NCI-H345 treated with DMSO at 0.1 percent for 48 hours (cell line): ENCODE data around the gene SOS1.
A peak's percentile ranks its signal among the peaks of the same experiment; 100 is the strongest.
"Not testable (repeated sequence)": the region's sequence is repeated elsewhere in the genome, so short reads cannot be mapped to it uniquely, and the experiment has no call there.

Experiments used
- DNase-seq: peaks from one replicate; lab custom pipeline; 2025; ENCODE audit not compliant: unreplicated experiment; lab: John Stamatoyannopoulos, UW

Gene SOS1

DNA sequence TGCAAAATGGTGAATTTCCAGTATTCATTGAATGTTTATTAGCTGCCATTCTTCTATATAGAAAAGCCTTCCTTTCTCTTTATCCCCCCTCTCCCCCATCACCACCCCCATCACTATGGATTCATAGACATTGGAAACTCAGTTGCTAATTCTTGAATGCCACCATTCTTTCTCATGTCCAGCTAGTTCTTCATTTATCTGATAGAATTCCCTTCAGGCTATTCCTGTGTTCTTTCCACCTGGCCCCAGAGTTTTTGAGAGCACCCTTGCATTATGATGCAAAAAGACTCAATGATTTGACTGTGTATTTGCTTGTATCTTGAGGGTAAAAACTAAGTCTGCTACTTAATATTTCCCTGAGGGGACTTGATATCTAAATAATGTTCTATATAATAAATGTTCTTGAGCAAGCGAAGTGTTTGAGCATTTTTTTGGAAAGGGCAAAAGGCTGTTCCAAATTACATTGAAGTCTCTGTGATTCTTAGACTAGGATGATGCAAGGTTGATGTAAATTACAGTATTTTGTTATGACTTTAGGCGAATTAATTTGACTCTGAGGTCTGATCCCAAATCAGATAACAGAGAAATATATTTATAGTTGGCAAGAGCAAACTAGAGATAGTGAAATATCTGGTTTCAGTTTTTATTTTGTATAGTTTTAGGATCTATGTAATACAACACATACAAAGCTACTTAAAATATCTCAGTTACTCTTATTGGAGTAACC, 18.8 kb upstream of the SOS1 start:
- no peak for DNase-seq

- DNase-seq: no peak
Observed at GRCh38 chr2:39138837-39139211, 18.0 kb upstream of the SOS1 start.

- DNase-seq: not testable (repeated sequence)
Observed at GRCh38 chr2:39138187-39138836, 17.5 kb upstream of the SOS1 start.

- DNase-seq: no peak
Observed at GRCh38 chr2:39136799-39137198, 15.9 kb upstream of the SOS1 start.

DNA sequence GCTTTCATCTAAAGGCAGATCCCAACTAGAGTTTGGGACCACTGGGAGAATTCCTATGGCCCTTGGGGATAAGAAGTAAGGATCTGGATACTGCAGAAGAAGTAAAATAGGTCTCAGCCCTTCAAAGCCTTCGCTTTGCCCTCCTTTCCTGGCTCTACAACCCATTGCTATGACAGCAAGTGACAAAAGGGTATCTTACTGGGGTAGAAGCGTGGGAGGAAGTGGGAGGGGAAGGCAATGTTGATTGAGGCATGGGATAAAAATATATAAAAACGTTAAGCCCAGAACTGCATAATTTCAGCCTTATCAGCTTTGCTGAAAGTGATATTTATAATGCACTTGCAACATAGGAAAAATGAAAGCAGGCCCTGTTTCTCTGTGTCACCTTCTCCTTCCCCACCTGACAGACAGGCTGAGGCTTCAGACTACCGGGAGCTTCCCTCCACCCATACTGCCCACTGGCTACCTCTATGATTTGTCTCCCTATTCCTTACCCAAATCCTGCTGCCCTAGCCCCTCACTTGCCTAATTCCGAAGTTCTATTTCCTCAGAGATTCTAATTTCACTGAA, 14.9 kb upstream of the SOS1 start:
- DNase-seq: no peak

- no peak for DNase-seq
Observed at GRCh38 chr2:39133215-39133851, 12.5 kb upstream of the SOS1 start.

GRCh38 chr2:39128919-39129391, 8.1 kb upstream of the SOS1 start:
- no peak for DNase-seq

- no peak for DNase-seq
Observed at GRCh38 chr2:39127973-39128372, 7.1 kb upstream of the SOS1 start.

- no peak for DNase-seq
Observed at GRCh38 chr2:39124746-39125057, 3.9 kb upstream of the SOS1 start.

- peak; percentile 84 for DNase-seq
Observed at GRCh38 chr2:39124000-39124745, 3.3 kb upstream of the SOS1 start.

DNA sequence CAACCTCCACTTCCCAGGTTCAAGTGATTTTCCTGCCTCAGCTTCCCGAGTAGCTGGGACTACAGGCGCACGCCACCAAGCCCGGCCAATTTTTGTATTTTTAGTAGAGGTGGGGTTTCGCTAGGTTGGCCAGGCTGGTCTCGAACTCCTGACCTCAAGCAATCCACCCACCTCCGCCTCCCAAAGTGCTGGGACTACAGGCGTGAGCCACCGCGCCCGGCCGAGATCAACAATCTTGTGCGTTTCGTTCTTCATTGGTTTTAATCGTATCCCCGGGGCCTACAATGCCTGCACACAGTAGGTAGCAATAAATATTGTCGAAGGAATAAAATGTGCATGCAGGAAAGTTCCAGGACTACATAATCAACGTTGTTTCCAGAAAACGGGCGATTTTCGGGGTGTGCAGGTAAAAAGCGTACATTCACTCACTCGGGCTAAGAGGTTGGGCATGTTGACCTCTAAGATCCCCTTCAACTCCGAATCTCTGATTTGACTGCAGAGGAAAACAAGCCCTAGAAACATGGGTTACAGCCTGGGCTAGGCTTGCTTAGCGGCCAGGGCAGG, 2.7 kb upstream of the SOS1 start:
- no peak for DNase-seq

DNA sequence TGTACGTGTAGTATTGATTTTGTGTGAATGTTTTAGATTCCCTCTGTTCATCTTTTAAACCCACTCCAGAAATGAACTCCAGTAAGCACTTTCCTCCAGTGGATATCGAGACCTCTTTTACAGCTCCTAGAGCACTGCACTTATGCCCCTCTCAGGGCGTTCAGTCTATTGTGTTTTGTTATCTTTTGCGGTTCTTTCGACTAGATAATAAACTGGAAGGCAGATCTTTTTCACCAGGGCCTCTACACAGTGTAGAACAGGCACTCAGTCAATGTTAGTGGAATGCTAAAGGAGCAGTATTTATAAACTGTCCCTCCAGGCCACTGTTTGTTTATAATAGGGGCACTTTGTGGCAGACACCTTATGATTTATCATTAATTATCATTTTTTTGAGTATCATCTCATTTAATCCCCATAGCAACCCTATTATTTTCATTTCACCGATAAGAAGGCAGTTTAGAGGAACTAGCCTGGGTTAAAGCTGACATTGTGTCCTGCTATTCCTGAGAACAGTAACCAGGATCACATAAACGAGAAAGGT, 742 bp upstream of the SOS1 start:
- DNase-seq: no peak

DNA sequence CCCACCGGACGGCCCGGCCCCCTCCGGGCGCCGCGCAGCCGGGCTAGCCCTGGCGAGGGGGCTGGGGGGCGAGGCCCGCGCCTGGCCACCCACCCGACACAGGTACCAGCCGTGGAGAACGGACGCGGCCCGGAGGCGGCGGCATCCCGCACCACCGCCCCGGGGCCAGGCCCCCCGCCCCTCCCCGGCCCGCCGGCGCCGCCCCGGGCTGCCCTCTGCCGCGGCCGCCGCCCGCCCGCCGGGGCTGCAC, 405 bp downstream of the SOS1 start:
- DNase-seq: no peak

- peak; percentile 17 for DNase-seq
Observed at GRCh38 chr2:39119732-39120520, 925 bp downstream of the SOS1 start.

DNA sequence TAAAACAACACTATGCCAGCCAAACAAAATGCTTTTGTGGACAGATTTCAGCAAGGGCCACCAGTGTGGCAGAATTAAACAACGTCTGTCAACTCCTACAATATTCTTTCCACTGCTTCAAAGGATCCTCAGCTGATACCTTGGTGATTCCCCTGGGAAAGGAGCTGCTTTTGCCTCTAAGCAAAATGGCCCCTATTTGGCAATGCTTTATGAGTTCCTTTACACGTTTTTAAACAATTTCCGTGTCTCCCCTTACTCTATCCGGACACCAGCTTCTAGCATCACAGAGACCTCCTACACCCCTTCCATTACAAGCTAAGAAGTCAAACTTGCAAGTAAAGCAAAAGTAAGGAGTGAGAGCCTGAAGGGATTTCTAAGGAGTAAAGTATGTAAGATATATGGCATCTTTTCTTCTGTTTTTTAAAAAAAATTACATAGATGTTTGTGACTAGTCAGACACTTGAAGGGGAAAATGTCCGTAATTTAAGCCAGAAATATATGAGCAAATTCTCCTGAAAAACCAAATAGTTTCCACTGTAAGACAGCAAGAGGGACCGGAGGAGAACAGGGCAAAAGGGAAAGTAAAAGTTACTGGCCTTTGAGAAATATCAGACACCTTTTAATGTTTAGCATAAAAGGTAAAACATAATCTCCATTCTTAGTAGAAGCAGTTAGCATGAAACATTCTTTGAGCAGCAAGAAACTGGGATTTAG, 1.9 kb downstream of the SOS1 start:
- no peak for DNase-seq

- no peak for DNase-seq
Observed at GRCh38 chr2:39115556-39115955, 5.3 kb downstream of the SOS1 start.

- DNase-seq: no peak
Observed at GRCh38 chr2:39114771-39115170, 6.1 kb downstream of the SOS1 start.

DNA sequence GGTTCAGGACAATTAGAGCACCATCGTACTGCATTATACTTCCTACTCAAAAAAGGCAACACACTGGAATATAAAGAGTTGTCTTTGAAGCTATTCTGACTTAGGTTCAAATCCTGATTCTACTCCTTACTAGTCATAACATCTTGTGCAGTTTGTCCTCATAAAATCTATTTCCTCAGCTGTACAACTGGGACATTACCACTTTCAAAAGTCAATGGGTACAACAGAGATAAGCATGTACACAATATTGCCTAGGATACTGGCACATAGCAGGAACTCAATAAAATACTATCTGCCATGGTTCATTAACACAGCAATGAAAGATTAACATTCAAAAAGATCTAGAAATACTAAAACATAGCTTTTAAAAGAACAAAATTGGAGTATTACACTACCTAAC, 11.3 kb downstream of the SOS1 start:
- DNase-seq: no peak

DNA sequence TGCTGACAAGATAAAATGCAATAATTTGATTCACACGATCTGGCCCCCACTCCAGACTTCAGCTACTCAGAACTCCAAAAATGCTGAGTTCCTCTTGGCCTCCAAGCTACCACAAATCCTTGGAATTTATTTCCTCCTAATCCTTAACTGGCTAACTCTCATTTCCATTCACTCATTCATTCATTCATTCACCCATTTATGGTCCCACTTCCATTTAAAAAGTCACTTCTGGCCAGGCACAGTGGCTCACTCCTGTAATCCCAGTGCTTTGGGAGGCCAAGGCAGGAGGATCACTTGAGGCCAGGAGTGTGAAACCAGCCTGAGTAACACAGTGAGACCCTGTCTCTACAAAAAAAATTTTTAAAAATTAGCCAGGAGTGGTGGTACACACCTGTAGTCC, 12.5 kb downstream of the SOS1 start:
- no peak for DNase-seq
